HUES48 (cell line): ENCODE measurements around the gene SGSH.
"Not testable (repeated sequence)": the region's sequence is repeated elsewhere in the genome, so short reads cannot be mapped to it uniquely, and the experiment has no call there.

Experiments used
- H3K27ac ChIP-seq: one replicate; pipeline ENCODE4 v1.7.0; 2013; ENCODE audit warnings: low read depth, low read length, inconsistent platforms
- H3K27me3 ChIP-seq: 2 replicates; pipeline ENCODE4 v1.6.1; 2013; ENCODE audit warnings: mild to moderate bottlenecking, low read length; ENCODE audit not compliant: control insufficient read depth, insufficient read depth
- H3K36me3 ChIP-seq: 2 replicates; pipeline ENCODE4 v1.6.1; 2013; ENCODE audit warnings: low read length; ENCODE audit not compliant: control insufficient read depth, insufficient read depth
- H3K4me1 ChIP-seq: 2 replicates; pipeline ENCODE4 v1.6.1; 2013; ENCODE audit warnings: mild to moderate bottlenecking, low read length; ENCODE audit not compliant: control insufficient read depth, insufficient read depth
- H3K4me3 ChIP-seq: 2 replicates; pipeline ENCODE4 v1.5.1; 2013; ENCODE audit warnings: mild to moderate bottlenecking, low read depth, low read length
- H3K9ac ChIP-seq: 2 replicates; pipeline ENCODE4 v1.6.1; 2013; ENCODE audit warnings: mild to moderate bottlenecking, low read depth, low read length, moderate library complexity
- H3K9me3 ChIP-seq: 2 replicates; pipeline ENCODE4 v1.6.1; 2013; ENCODE audit warnings: low read length; ENCODE audit not compliant: control insufficient read depth, insufficient read depth

SGSH gene

GRCh38 chr17:80252871-80253270 lies 32.7 kb upstream of the SGSH start:
- Histone ChIP-seq H3K9ac (no peak overlapping the region), H3K4me1 (peaks cover 7% of the 10 kb centered on the region; the same call in 1 of the 2 replicates), H3K36me3 (0 out of 2 replicates have a peak, but pooled peaks cover 10% of the 10 kb centered on the region), H3K27me3 (no peaks in the 10 kb centered on the region), H3K4me3 (no peak overlapping the region), H3K27ac (no peak overlapping the region), H3K9me3 (no peaks in the 10 kb centered on the region)

GRCh38 chr17:80251966-80252365 lies 31.8 kb upstream of the SGSH start:
- H3K9ac ChIP-seq, result no peak overlapping the region
- H3K4me1 ChIP-seq, result no peaks in the 10 kb centered on the region
- H3K27me3 ChIP-seq, result no peaks in the 10 kb centered on the region
- no peaks in the 10 kb centered on the region for H3K9me3 ChIP-seq
- H3K36me3 ChIP-seq, result 0 out of 2 replicates have a peak, but pooled peaks cover 12% of the 10 kb centered on the region
- no peak overlapping the region for H3K27ac ChIP-seq
- H3K4me3 ChIP-seq, result no peak overlapping the region

- Histone ChIP-seq H3K4me1 (no peaks in the 10 kb centered on the region), H3K9ac (no peak overlapping the region), H3K9me3 (no peaks in the 10 kb centered on the region), H3K27ac (no peak overlapping the region), H3K36me3 (peaks cover 27% of the 10 kb centered on the region), H3K4me3 (no peak overlapping the region), H3K27me3 (no peaks in the 10 kb centered on the region)
These were observed 29.0 kb upstream of the SGSH start for GRCh38 chr17:80248894-80249710.

GRCh38 chr17:80248001-80248893 lies 28.1 kb upstream of the SGSH start:
- H3K36me3 ChIP-seq, result peaks cover 33% of the 10 kb centered on the region
- no peaks in the 10 kb centered on the region for H3K4me1 ChIP-seq
- no peaks in the 10 kb centered on the region for H3K9me3 ChIP-seq
- H3K9ac ChIP-seq, result no peak overlapping the region
- H3K27me3 ChIP-seq, result no peaks in the 10 kb centered on the region
- H3K27ac ChIP-seq, result no peak overlapping the region
- no peak overlapping the region for H3K4me3 ChIP-seq

- H3K4me1 ChIP-seq, result no peaks in the 10 kb centered on the region
- H3K27ac ChIP-seq, result no peak overlapping the region
- no peaks in the 10 kb centered on the region for H3K9me3 ChIP-seq
- no peaks in the 10 kb centered on the region for H3K27me3 ChIP-seq
- no peak overlapping the region for H3K4me3 ChIP-seq
- H3K9ac ChIP-seq, result no peak overlapping the region
- H3K36me3 ChIP-seq, result peaks cover 33% of the 10 kb centered on the region
These were observed 27.4 kb upstream of the SGSH start for GRCh38 chr17:80247561-80247960.

GRCh38 chr17:80246726-80247125 lies 26.6 kb upstream of the SGSH start:
- H3K4me3 ChIP-seq, result no peak overlapping the region
- H3K36me3 ChIP-seq, result peaks cover 32% of the 10 kb centered on the region
- H3K9ac ChIP-seq, result no peak overlapping the region
- no peaks in the 10 kb centered on the region for H3K9me3 ChIP-seq
- no peaks in the 10 kb centered on the region for H3K27me3 ChIP-seq
- no peak overlapping the region for H3K27ac ChIP-seq
- H3K4me1 ChIP-seq, result no peaks in the 10 kb centered on the region

GRCh38 chr17:80246266-80246681 lies 26.1 kb upstream of the SGSH start:
- no peaks in the 10 kb centered on the region for H3K9me3 ChIP-seq
- H3K4me3 ChIP-seq, result no peak overlapping the region
- no peak overlapping the region for H3K27ac ChIP-seq
- no peak overlapping the region for H3K9ac ChIP-seq
- peaks cover 33% of the 10 kb centered on the region for H3K36me3 ChIP-seq
- no peaks in the 10 kb centered on the region for H3K27me3 ChIP-seq
- H3K4me1 ChIP-seq, result no peaks in the 10 kb centered on the region

GRCh38 chr17:80245566-80246265 lies 25.6 kb upstream of the SGSH start:
- H3K27ac ChIP-seq, result no peak overlapping the region
- no peaks in the 10 kb centered on the region for H3K4me1 ChIP-seq
- no peaks in the 10 kb centered on the region for H3K27me3 ChIP-seq
- peaks cover 38% of the 10 kb centered on the region for H3K36me3 ChIP-seq
- no peak overlapping the region for H3K9ac ChIP-seq
- no peak overlapping the region for H3K4me3 ChIP-seq
- H3K9me3 ChIP-seq, result no peaks in the 10 kb centered on the region

- H3K4me1 ChIP-seq, result no peaks in the 10 kb centered on the region
- H3K9me3 ChIP-seq, result no peaks in the 10 kb centered on the region
- peaks cover 36% of the 10 kb centered on the region for H3K36me3 ChIP-seq
- no peak overlapping the region for H3K4me3 ChIP-seq
- no peaks in the 10 kb centered on the region for H3K27me3 ChIP-seq
- no peak overlapping the region for H3K9ac ChIP-seq
- H3K27ac ChIP-seq, result no peak overlapping the region
These were observed 24.9 kb upstream of the SGSH start for GRCh38 chr17:80244871-80245509.

GRCh38 chr17:80244448-80244847 lies 24.3 kb upstream of the SGSH start:
- not testable (repeated sequence) for H3K4me3 ChIP-seq, H3K9ac ChIP-seq, H3K9me3 ChIP-seq, H3K27me3 ChIP-seq, H3K4me1 ChIP-seq, H3K27ac ChIP-seq
- peaks cover 31% of the 10 kb centered on the region for H3K36me3 ChIP-seq
